Measurements from ENCODE around the gene MCM6.

- no peak for TF ChIP-seq CTCF (IDR thresholded peaks at IDR 0.05; ENCODE audit: insufficient read depth, low read depth, low read length)
- TF ChIP-seq EZH2 (IDR thresholded peaks at IDR 0.05; ENCODE audit: insufficient read depth, low read length): no peak
These were observed 61.0 kb downstream of the MCM6 start for GRCh38 chr2:135815269-135815668.

All from astrocyte (in vitro differentiated cells and primary cell).